ENCODE results near the gene MT1B.
"Not testable (repeated sequence)": the region's sequence is repeated elsewhere in the genome, so short reads cannot be mapped to it uniquely, and the experiment has no call there.

MT1B gene

GRCh38 chr16:56621665-56622445, 29.8 kb upstream of the MT1B start:
- DNase-seq = not testable (repeated sequence)

GRCh38 chr16:56623184-56623583, 28.5 kb upstream of the MT1B start:
- not testable (repeated sequence) for DNase-seq

GRCh38 chr16:56623637-56624036, 28.0 kb upstream of the MT1B start:
- no peak for DNase-seq

- peak; percentile 21 for DNase-seq
These were observed 26.3 kb upstream of the MT1B start, which contains the start of gene MT1E for GRCh38 chr16:56625140-56625942. MT1E (plus strand) TSS chr16:56625781; CDS start chr16:56625852, 71 bp downstream.

GRCh38 chr16:56625943-56626654, 25.6 kb upstream of the MT1B start:
- no peak for DNase-seq

GRCh38 chr16:56626685-56627084, 25.0 kb upstream of the MT1B start:
- no peak for DNase-seq

- DNase-seq = no peak
These were observed 23.0 kb upstream of the MT1B start for GRCh38 chr16:56628486-56629350.

- no peak for DNase-seq
These were observed 22.2 kb upstream of the MT1B start for GRCh38 chr16:56629531-56629930.

- no peak for DNase-seq
These were observed 21.6 kb upstream of the MT1B start for GRCh38 chr16:56630134-56630533.

GRCh38 chr16:56631197-56631596, 20.5 kb upstream of the MT1B start:
- no peak for DNase-seq

- no peak for DNase-seq
These were observed 19.9 kb upstream of the MT1B start for GRCh38 chr16:56631832-56632155.

GRCh38 chr16:56632156-56632847, 19.4 kb upstream of the MT1B start, which contains the start of gene MT1M:
MT1M (plus strand) TSS chr16:56632659; CDS start chr16:56632732, 73 bp downstream.
- no peak for DNase-seq

GRCh38 chr16:56632848-56633365, 18.8 kb upstream of the MT1B start:
- no peak for DNase-seq

GRCh38 chr16:56633535-56633934, 18.2 kb upstream of the MT1B start:
- no peak for DNase-seq

- no peak for DNase-seq
These were observed 16.8 kb upstream of the MT1B start for GRCh38 chr16:56634715-56635440.

GRCh38 chr16:56635441-56635967, 16.2 kb upstream of the MT1B start:
- no peak for DNase-seq

- DNase-seq = no peak
These were observed 14.9 kb upstream of the MT1B start for GRCh38 chr16:56636616-56637413.

GRCh38 chr16:56637814-56638750, 13.6 kb upstream of the MT1B start, which contains the start of gene MT1A:
MT1A (plus strand) TSS chr16:56638666; CDS start chr16:56638739, 73 bp downstream.
- no peak for DNase-seq

Measured in CD4-positive, alpha-beta T cell treated with Interleukin-17A for 1 hour (primary cell).